PFSK-1 (cell line): ENCODE measurements around the gene VNN1.

Source experiments
- FOXP2 ChIP-seq: optimal IDR thresholded peaks from 2 replicates; pipeline ENCODE3; 2011; ENCODE audit warnings: borderline replicate concordance, control low read depth, inconsistent platforms; ENCODE audit not compliant: insufficient read depth; ENCODE audit errors: extremely low read length, extremely low read depth
- POLR2AphosphoS5 ChIP-seq: IDR thresholded peaks from 2 replicates; pipeline ENCODE4 v1.6.1; 2012; ENCODE audit warnings: low read depth, mild to moderate bottlenecking, control low read depth, low read length, moderate library complexity
- SIN3A ChIP-seq: IDR thresholded peaks from 2 replicates; pipeline ENCODE4 v1.6.1; 2012; ENCODE audit warnings: mild to moderate bottlenecking, low read length, moderate library complexity, borderline replicate concordance; ENCODE audit not compliant: insufficient read depth
- TAF1 ChIP-seq: IDR thresholded peaks from 2 replicates; pipeline ENCODE4 v1.6.1; 2012; ENCODE audit warnings: low read length, control low read depth, borderline replicate concordance; ENCODE audit not compliant: insufficient read depth
- TF ChIP-seq, protein P1 (sequence below), 2 experiments: IDR thresholded peaks; 2 replicates each; pipeline versions ENCODE4 v1.6.1 to v1.8.0; 2011 to 2012; ENCODE audit warnings: low read depth in 2 of 2, low read length in 2 of 2, control low read depth in 1 of 2, inconsistent platforms in 1 of 2, mild to moderate bottlenecking in 1 of 2, moderate library complexity in 1 of 2; ENCODE audit not compliant: insufficient read depth in 1 of 2

Gene VNN1

DNA sequence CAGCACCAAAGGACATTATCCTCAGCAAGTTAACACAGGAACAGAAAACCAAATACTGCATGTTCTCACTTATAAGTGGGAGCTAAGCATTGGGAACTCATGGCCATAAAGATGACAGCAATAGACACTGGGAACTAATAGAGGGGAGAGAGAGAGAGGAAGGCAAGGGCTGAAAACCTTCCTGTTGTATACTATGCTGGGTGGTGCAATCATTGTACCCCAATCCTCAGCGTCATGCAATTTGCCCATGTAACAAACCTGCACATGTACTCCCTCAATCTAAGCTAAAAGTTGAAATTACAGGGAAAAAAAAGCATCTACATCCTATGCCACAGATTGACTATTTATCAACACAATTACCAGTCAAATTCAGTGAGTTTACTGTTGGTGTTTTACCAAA lies 20.0 kb upstream of the VNN1 start:
- no peak for TF ChIP-seq FOXP2
- no peak for TF ChIP-seq TAF1
- TF ChIP-seq SIN3A: no peak
- TF ChIP-seq, protein P1, sequence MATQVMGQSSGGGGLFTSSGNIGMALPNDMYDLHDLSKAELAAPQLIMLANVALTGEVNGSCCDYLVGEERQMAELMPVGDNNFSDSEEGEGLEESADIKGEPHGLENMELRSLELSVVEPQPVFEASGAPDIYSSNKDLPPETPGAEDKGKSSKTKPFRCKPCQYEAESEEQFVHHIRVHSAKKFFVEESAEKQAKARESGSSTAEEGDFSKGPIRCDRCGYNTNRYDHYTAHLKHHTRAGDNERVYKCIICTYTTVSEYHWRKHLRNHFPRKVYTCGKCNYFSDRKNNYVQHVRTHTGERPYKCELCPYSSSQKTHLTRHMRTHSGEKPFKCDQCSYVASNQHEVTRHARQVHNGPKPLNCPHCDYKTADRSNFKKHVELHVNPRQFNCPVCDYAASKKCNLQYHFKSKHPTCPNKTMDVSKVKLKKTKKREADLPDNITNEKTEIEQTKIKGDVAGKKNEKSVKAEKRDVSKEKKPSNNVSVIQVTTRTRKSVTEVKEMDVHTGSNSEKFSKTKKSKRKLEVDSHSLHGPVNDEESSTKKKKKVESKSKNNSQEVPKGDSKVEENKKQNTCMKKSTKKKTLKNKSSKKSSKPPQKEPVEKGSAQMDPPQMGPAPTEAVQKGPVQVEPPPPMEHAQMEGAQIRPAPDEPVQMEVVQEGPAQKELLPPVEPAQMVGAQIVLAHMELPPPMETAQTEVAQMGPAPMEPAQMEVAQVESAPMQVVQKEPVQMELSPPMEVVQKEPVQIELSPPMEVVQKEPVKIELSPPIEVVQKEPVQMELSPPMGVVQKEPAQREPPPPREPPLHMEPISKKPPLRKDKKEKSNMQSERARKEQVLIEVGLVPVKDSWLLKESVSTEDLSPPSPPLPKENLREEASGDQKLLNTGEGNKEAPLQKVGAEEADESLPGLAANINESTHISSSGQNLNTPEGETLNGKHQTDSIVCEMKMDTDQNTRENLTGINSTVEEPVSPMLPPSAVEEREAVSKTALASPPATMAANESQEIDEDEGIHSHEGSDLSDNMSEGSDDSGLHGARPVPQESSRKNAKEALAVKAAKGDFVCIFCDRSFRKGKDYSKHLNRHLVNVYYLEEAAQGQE (IDR thresholded peaks at IDR 0.05; ENCODE audit: insufficient read depth in 1 of 2, low read depth in 2 of 2, low read length in 2 of 2): no peak
- no peak for TF ChIP-seq POLR2AphosphoS5

DNA sequence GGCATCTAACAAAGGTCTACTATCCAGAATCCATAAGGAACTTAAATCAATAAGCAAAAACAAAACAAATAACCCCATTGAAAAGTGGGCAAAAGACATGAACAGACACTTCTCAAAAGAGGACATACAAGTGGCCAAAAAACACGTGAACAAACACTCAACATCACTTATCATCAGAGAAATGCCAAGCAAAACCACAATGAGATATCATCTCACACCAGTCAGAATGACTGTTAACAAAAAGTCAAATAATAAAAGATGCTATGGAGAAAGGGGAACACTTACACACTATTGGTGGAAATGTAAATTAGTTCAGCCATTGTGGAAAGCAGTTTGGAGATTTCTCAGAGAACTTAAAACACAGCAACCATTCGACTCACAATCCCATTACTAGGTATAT lies 19.4 kb upstream of the VNN1 start:
- TF ChIP-seq, protein P1 (IDR thresholded peaks at IDR 0.05; ENCODE audit: insufficient read depth in 1 of 2, low read depth in 2 of 2, low read length in 2 of 2): no peak
- TF ChIP-seq FOXP2 (no peak), TAF1 (no peak), SIN3A (no peak), POLR2AphosphoS5 (no peak)

DNA sequence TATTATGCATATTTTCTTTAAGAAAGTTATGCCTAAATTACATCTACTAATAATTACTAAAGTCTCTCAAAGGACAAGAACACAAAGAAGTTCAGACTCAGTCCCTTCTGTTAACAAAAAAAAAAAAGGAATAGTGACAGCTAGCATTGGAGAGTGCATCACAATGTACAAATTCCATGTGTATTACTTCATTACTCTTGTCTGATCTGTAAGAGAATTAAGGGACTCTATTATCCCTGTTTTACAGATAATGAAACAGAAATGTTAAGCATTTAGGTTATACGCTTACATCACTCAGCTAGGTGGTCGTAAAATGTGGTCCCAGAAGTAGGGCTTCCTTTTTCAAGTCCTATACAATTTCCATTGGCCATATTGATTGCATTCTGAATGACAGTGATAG lies 17.2 kb upstream of the VNN1 start:
- TF ChIP-seq SIN3A: no peak
- TF ChIP-seq, protein P1 (IDR thresholded peaks at IDR 0.05; ENCODE audit: insufficient read depth in 1 of 2, low read depth in 2 of 2, low read length in 2 of 2): no peak
- no peak for TF ChIP-seq POLR2AphosphoS5
- TF ChIP-seq TAF1: no peak
- TF ChIP-seq FOXP2: no peak

DNA sequence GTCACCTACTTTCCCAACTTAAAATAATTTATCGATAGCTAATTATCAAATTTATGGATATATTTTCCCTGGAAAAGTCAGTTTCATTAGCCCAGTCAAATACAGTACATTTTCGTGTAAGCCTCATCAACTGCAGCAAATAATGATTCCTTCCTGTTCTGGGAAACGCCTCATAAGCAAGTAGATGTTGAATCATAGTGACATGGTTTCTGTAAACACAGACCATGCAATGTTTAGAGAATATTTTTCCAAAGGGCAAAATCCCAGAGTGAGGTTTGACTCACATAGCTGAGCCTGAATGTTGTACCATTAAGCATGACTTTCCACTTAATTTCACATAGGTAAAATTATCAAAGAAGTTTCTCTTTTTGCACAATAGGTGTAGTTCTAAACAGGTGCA lies 16.7 kb upstream of the VNN1 start:
- TF ChIP-seq POLR2AphosphoS5 (no peak), FOXP2 (no peak), TAF1 (no peak), SIN3A (no peak)
- TF ChIP-seq, protein P1 (IDR thresholded peaks at IDR 0.05; ENCODE audit: insufficient read depth in 1 of 2, low read depth in 2 of 2, low read length in 2 of 2): no peak

DNA sequence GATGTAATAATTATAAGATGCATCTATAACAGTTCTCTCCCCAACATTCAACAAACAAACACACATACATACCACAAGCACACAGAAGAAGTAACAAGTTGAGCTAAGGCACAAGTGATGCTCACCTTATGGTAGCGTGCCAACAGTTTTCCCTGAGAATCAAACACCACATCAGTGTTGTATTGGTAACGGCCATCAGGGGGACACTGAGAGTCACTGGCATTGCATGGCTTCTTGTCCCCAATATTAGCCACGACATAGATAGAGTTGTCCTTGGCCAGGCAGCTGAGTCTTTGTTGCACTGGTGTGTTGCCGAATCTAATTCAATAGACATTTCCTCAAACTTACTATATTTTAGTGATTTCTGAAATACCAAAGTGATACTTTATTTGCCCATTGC lies 14.8 kb upstream of the VNN1 start:
- TF ChIP-seq POLR2AphosphoS5: no peak
- TF ChIP-seq, protein P1 (IDR thresholded peaks at IDR 0.05; ENCODE audit: insufficient read depth in 1 of 2, low read depth in 2 of 2, low read length in 2 of 2): no peak
- TF ChIP-seq FOXP2: no peak
- no peak for TF ChIP-seq SIN3A
